Activated CD8-positive, alpha-beta memory T cell treated with anti-CD3 and anti-CD28 coated beads for 1 hour (primary cell): ENCODE data around the gene PSMG1.

Experiments
- DNase-seq, 2 donors: peaks; one replicate each; pipeline ENCODE4 v3.0.0-alpha.2; 2020; ENCODE audit warnings: low read depth in 1 of 2; ENCODE audit errors: extremely low read depth in 1 of 2

Gene PSMG1

GRCh38 chr21:39189857-39190604, 6.8 kb upstream of the PSMG1 start:
- DNase-seq, result no peak

DNA sequence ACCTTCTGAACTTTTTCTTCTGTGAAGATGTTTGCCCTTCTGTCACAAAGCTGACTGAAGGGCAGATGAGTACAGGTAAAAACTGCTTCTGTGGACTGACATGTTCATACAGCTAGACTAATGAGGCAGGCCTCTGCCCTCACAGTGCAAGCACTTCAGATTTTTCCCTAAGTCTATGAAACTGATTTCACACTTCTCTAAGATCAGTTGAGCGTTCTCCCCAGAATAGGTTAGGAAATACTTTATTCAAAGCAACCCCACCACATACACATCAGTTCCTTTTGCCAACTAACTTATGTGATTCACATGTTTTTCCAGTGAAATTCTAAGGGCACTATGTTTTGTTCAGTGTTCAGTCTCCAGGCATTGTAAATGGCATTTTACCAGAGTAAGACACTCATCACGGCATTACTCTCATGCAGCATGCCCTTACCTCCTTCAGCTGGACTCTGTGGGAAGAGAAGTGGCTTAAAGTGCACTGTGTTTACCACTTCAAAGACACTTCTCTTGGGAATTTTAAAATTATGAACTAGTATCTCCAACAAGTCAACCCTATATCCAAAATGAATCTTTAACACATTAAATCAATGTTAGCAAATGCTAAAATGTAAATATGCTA, 5.4 kb upstream of the PSMG1 start:
- DNase-seq, result no peak

DNA sequence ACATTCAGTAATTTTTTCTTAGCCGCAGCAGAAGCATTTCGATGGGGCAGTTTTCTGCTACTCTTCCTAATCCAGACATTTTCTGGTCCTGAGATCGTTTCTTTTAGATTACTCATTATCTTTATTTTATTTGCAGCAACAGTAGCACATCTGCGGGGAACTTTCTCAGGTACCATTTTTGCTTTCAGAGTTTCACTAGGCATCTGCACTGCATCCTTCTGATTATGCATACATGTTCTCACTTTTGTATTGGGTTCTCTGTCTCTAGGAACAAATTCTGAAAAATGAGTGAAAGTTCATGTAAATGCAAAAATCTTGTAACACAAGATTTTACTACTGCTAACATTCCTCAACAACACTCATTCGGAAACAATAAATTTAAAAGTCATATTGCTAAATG, 3.9 kb upstream of the PSMG1 start:
- no peak for DNase-seq

DNA sequence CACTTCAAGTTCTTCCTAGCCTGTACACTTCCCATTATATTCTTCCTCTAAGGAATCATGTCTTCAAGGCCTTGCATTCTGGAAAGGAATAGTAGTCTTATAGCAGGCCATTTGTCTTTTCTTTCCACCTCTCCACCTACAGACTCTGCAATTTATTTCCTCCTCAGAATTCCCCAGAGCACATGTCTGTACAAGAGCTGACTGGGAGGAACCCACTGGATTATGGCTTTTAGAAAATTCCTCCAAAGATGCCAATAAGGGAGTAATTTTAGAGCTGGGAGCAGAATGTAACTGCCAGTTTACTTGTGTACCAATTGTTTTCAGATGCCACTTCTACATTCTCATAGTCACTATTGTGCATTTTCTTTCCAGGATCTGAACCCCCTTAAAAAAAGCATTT, 3.4 kb upstream of the PSMG1 start:
- no peak for DNase-seq

- DNase-seq, result no peak
Observed at GRCh38 chr21:39185157-39185556, 1.9 kb upstream of the PSMG1 start.

- no peak for DNase-seq
Observed at GRCh38 chr21:39184050-39184980, 1.1 kb upstream of the PSMG1 start.

DNA sequence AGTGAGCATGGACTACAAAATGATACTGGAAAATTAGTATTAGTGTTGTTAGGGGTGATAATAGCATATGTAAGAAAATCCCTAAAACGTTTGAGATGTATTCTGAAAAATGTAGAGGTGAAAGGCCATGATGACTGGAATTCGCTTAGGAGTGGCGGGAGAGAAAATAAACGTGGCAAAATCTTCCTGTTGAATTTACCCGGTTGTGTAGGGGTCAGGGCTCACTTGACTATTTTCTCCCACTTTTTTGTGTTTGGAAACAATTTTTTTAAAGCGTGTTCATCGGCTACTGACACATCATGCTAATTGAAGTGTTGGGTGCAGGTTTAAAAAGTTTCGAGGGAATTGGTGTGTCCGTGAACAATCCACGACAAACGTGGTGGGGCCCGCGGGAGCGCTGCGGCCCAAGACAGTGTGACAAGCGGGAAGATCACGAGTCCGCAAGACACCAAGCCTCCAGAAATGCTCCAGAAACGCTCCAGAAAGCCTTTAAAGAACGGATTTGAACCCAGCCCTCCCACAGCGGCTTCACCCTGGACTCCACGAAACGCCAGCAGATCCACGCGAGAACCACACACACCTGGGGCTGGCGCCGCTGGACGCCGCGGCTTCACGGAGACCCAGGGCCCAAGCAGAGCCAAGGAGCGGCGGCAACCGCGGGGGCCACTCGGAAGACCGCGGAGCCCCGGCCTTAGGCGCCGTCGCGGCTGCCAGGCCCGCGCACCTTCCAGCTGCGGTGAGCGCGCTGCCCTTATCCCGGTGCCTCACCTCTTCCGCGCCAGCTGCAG, 573 bp downstream of the PSMG1 start:
- peak in 1 of 2 donors; percentile 3 for DNase-seq

DNA sequence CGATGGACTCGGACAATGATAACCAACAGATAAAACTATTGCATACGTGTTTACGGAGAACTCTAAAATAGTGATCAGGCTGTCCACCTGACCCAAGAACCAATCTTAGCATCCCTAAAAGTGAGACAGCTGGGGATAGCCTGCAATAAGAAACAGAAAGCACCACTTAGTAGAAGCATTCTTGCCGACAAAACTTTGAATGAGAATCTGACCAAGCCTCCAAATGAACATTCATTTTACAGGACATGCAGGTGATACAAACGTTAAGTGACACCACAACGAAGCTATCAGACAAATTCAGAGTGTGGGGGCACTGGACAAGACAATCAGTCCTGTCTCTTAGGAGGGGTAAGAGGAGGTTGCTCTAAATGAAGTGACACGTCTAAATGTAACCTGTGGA, 1.2 kb downstream of the PSMG1 start:
- DNase-seq, result no peak

GRCh38 chr21:39181205-39181818, 1.9 kb downstream of the PSMG1 start:
- DNase-seq, result no peak

GRCh38 chr21:39180429-39181019, 2.7 kb downstream of the PSMG1 start:
- no peak for DNase-seq

GRCh38 chr21:39178421-39178820, 4.8 kb downstream of the PSMG1 start:
- no peak for DNase-seq

DNA sequence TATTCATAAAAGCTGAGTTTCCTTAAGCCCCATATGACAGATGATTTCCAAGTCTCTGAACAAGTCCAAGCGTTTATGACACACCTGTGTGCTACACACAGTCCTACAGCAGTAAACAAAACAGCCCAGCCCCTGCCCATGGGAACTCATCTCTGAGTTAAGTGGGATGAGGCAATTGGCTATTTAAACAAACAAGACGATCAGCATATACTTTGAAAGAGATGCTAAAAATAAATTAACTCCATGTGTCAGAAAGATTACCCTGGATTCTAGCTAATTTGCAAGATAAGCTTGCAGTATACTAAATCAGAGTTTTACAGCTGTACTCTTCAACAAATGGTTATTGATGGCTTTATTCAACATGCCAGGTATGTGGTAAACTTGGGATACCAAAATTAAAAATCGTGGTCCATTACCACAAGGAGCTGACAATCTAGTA, 7.0 kb downstream of the PSMG1 start:
- DNase-seq, result no peak

GRCh38 chr21:39175665-39176064, 7.6 kb downstream of the PSMG1 start:
- no peak for DNase-seq

- DNase-seq, result no peak
Observed at GRCh38 chr21:39175154-39175553, 8.1 kb downstream of the PSMG1 start.

- DNase-seq, result no peak
Observed at GRCh38 chr21:39173716-39174680, 9.3 kb downstream of the PSMG1 start.

DNA sequence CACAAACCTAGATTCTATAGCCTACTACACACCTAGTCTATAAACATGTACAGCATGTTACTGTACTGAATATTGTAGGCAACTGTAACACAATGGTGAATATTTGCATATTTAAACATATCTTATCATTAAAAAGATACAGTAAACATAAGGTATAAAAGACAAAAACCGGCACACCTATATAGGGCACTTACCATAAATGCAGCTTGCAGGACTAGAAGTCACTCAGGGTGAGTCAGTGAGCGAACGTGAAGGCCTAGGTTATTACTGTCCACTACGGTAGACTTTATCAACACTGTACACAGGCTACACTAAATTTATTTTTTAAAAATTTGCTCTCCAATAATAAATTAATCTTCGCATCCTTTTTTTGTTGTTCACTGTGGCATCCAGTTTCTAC, 13.3 kb downstream of the PSMG1 start:
- DNase-seq, result no peak

GRCh38 chr21:39168800-39169199, 14.5 kb downstream of the PSMG1 start:
- no peak for DNase-seq

- DNase-seq, result no peak
Observed at GRCh38 chr21:39164523-39164922, 18.7 kb downstream of the PSMG1 start.

- no peak for DNase-seq
Observed at GRCh38 chr21:39161064-39161463, 22.2 kb downstream of the PSMG1 start.
